ENCODE measurements around the gene PWP1. TPM values are rescaled to one million over a fixed set of nuclear protein-coding genes. Genes with fewer than 3 reads are reported as not detected.

PWP1 gene
- total and polyA plus RNA-seq, 9 of the 15 experiments (the other 6 are each of a cell fraction or from before 2014, with no cell fraction given) = 61.6 to 401 (median 111) TPM

GRCh38 chr12:107760809-107761501 lies 75.4 kb downstream of the PWP1 start, which contains the start of gene PRDM4 (continued):
- TF ChIP-seq ZNF75A (CRISPR knock-in tag; IDR thresholded peaks at IDR 0.05) (no peak), SMARCB1 (IDR thresholded peaks at IDR 0.05; ENCODE audit: insufficient read length, low read depth) (no peak), FOXJ2 (tag; IDR thresholded peaks at IDR 0.05) (no peak), NKRF (IDR thresholded peaks at IDR 0.05; ENCODE audit: borderline replicate concordance) (no peak), SRSF1 (IDR thresholded peaks at IDR 0.05; ENCODE audit: low read depth, low read length) (0 out of 2 replicates have a peak, but pooled peaks have one; percentile 63), MYBL2 (IDR thresholded peaks at IDR 0.05; ENCODE audit: low read depth) (no peak), MYBL2 (CRISPR knock-in tag; IDR thresholded peaks at IDR 0.05; ENCODE audit: borderline replicate concordance) (no peak), ZBTB2 (IDR thresholded peaks at IDR 0.05) (peak; percentile 78; the same call in 1 of the 2 replicates), ASH1L (IDR thresholded peaks at IDR 0.05; ENCODE audit: borderline replicate concordance, low read depth, partially characterized antibody) (no peak), RAD51 (IDR thresholded peaks at IDR 0.05; ENCODE audit: borderline replicate concordance, low read depth) (no peak), XRCC5 (IDR thresholded peaks at IDR 0.05; ENCODE audit: low read depth, low read length) (peak; percentile 77; the same call in 1 of the 2 replicates), TAL1 (IDR thresholded peaks at IDR 0.05) (no peak), ZNF609 (CRISPR knock-in tag; IDR thresholded peaks at IDR 0.05; ENCODE audit: borderline replicate concordance) (no peak), ZMIZ1 (IDR thresholded peaks at IDR 0.05; ENCODE audit: low read depth in 2 of 2, low read length in 2 of 2) (peak in 1 of 2 experiments; percentile 93; a peak in 3 of 4 replicates)
